PC-3 (cell line): Measurements from ENCODE around the gene TNFRSF25. TPM values are rescaled to one million over a fixed set of nuclear protein-coding genes. Genes with fewer than 3 reads are reported as not detected.

Experiments
- ATAC-seq: fragments of 200-7000 bp; cut with Tn5 transposase; 2 replicates; pipeline ENCODE4 v1.9.1; 2020; ENCODE audit warnings: mild to moderate bottlenecking, moderate library complexity
- BruUV-seq: library from RNA; stranded (reverse); fragments of 400-500 nt; replicated peaks from 2 replicates; lab custom pipeline; 2021; lab: Mats Ljungman, UMichigan
- CTCF ChIA-PET: fragments of 300-600 bp; sonication (Branson Sonifier 250); formaldehyde crosslinking; loops from one replicate; lab custom pipeline; 2022; ENCODE audit warnings: antibody characterized with exemption; lab: Charles Lee
- POLR2A ChIA-PET: fragments of 300-600 bp; sonication (Branson Sonifier 250); formaldehyde crosslinking; loops from one replicate; lab custom pipeline; 2022; ENCODE audit warnings: antibody characterized with exemption; ENCODE audit not compliant: unreplicated experiment; lab: Charles Lee
- DNase-seq: peaks from one replicate; pipeline ENCODE4 v3.0.0-alpha.2; 2015
- H2AFZ ChIP-seq: fragments of 300-600 bp; sonication (generic); 2 replicates; pipeline ENCODE4 v1.6.0; 2016; ENCODE audit warnings: antibody characterized with exemption, low read length
- H3F3A ChIP-seq: fragments of 300-600 bp; sonication (generic); one replicate; pipeline ENCODE4 v1.6.0; 2017; ENCODE audit warnings: antibody characterized with exemption, low read length, control low read depth, mild to moderate bottlenecking; ENCODE audit not compliant: unreplicated experiment
- H3K27ac ChIP-seq: fragments of 300-600 bp; sonication (generic); 2 replicates; pipeline ENCODE4 v1.5.1; 2016; ENCODE audit warnings: mild to moderate bottlenecking, low read length
- H3K27me3 ChIP-seq: fragments of 300-600 bp; sonication (generic); 2 replicates; pipeline ENCODE4 v1.6.1; 2016; ENCODE audit warnings: low read length, mixed read lengths
- H3K36me3 ChIP-seq: fragments of 300-600 bp; sonication (generic); 2 replicates; pipeline ENCODE4 v1.6.1; 2016; ENCODE audit warnings: low read depth, mixed run types, low read length, mixed read lengths
- H3K4me1 ChIP-seq: fragments of 300-600 bp; sonication (generic); 2 replicates; pipeline ENCODE4 v1.5.1; 2016; ENCODE audit warnings: low read length; ENCODE audit not compliant: insufficient read depth
- H3K4me2 ChIP-seq: fragments of 300-600 bp; sonication (generic); 2 replicates; pipeline ENCODE4 v1.6.0; 2016; ENCODE audit warnings: low read length
- H3K4me3 ChIP-seq: fragments of 300-600 bp; sonication (generic); 2 replicates; pipeline ENCODE4 v1.5.1; 2016; ENCODE audit warnings: mild to moderate bottlenecking, low read length, mixed read lengths
- H3K79me2 ChIP-seq: fragments of 300-600 bp; sonication (generic); 2 replicates; pipeline ENCODE4 v1.6.1; 2017; ENCODE audit warnings: low read length, mixed read lengths
- H3K9ac ChIP-seq: fragments of 300-600 bp; sonication (generic); 2 replicates; pipeline ENCODE4 v1.6.0; 2016; ENCODE audit warnings: mild to moderate bottlenecking, low read length
- H3K9me2 ChIP-seq: fragments of 300-600 bp; sonication (generic); replicated peaks from 2 replicates; pipeline ENCODE4 v1.6.1; 2016; ENCODE audit warnings: mixed run types, low read length, mixed read lengths
- H3K9me3 ChIP-seq: fragments of 300-600 bp; sonication (generic); 2 replicates; pipeline ENCODE4 v1.6.1; 2016; ENCODE audit warnings: low read length, mixed read lengths
- H4K20me1 ChIP-seq: fragments of 300-600 bp; sonication (generic); 2 replicates; pipeline ENCODE4 v1.6.1; 2016; ENCODE audit warnings: low read length, mixed read lengths
- CTCF ChIP-seq: fragments of 300-600 bp; sonication (generic); conservative IDR thresholded peaks from 2 replicates; pipeline ENCODE4 v1.5.1; 2017; ENCODE audit warnings: antibody characterized with exemption, low read depth, mild to moderate bottlenecking, low read length
- EZH2 ChIP-seq: fragments of 300-600 bp; sonication (generic); IDR thresholded peaks from one replicate; pipeline ENCODE4 v1.6.1; 2017; ENCODE audit warnings: antibody characterized with exemption, mild to moderate bottlenecking, low read length; ENCODE audit not compliant: unreplicated experiment
- EZH2phosphoT487 ChIP-seq: fragments of 300-600 bp; sonication (generic); IDR thresholded peaks from 2 replicates; pipeline ENCODE4 v1.6.1; 2018; ENCODE audit warnings: mild to moderate bottlenecking, antibody characterized with exemption, low read length, borderline replicate concordance
- intact Hi-C: fragments of 100-400 bp; cut with micrococcal nuclease; formaldehyde crosslinking; loops from 2 replicates; pipeline ENCODE4 v1.9.0; 2023
- total RNA-seq: library from RNA; depleted of rRNA; stranded (reverse); fragments of >200 nt; gene quantifications from 2 replicates; pipeline ENCODE4 v1.2.3, GENCODE V29; 2014

TNFRSF25 gene
- total RNA-seq, 1 experiment from 2014 or later = 42.5 TPM

- Histone ChIP-seq H4K20me1 (no peaks in the 10 kb centered on the region), H3F3A (no peaks in the 10 kb centered on the region), H2AFZ (no peak overlapping the region), H3K4me3 (no peak overlapping the region), H3K36me3 (peaks cover 40% of the 10 kb centered on the region), H3K9ac (no peak overlapping the region), H3K27me3 (no peaks in the 10 kb centered on the region), H3K9me2 (no peaks in the 10 kb centered on the region), H3K4me2 (no peak overlapping the region), H3K9me3 (no peaks in the 10 kb centered on the region), H3K27ac (no peak overlapping the region), H3K4me1 (no peaks in the 10 kb centered on the region), H3K79me2 (no peaks in the 10 kb centered on the region)
- ChIA-PET POLR2A (no interaction called here), CTCF (no interaction called here)
- DNase-seq (no peak), ATAC-seq (no peak)
- TF ChIP-seq EZH2 = no peak
- no peak for TF ChIP-seq CTCF
- TF ChIP-seq EZH2phosphoT487 = no peak
- no TSS peak for BruUV-seq
- intact Hi-C loops = no loop called here
Measured at GRCh38 chr1:6470132-6471085, 4.4 kb upstream of the TNFRSF25 start.

GRCh38 chr1:6468729-6469461 is 2.9 kb upstream of the TNFRSF25 start:
- POLR2A ChIA-PET = no interaction called here

More at GRCh38 chr1:6468729-6469461, 2.9 kb upstream of the TNFRSF25 start:
- CTCF ChIA-PET = no interaction called here
- TF ChIP-seq EZH2 (no peak), CTCF (no peak), EZH2phosphoT487 (no peak)
- Histone ChIP-seq H3K4me3 (no peak overlapping the region), H3K27ac (no peak overlapping the region), H3K4me2 (no peak overlapping the region), H3K9ac (no peak overlapping the region), H3F3A (no peaks in the 10 kb centered on the region), H3K27me3 (no peaks in the 10 kb centered on the region), H4K20me1 (no peaks in the 10 kb centered on the region), H3K9me3 (no peaks in the 10 kb centered on the region), H3K9me2 (no peaks in the 10 kb centered on the region), H3K36me3 (peaks cover 40% of the 10 kb centered on the region), H3K4me1 (no peaks in the 10 kb centered on the region), H3K79me2 (no peaks in the 10 kb centered on the region), H2AFZ (no peak overlapping the region)
- DNase-seq (no peak), ATAC-seq (no peak)
- BruUV-seq = TSS peak; percentile 16
- intact Hi-C loops = no loop called here
